Measurements from ENCODE around the gene FBXL13. TPM values are rescaled to one million over a fixed set of nuclear protein-coding genes. Genes with fewer than 3 reads are reported as not detected.
"Not testable (repeated sequence)": the region's sequence is repeated elsewhere in the genome, so short reads cannot be mapped to it uniquely, and the experiment has no call there.

The FBXL13 gene
- total and polyA plus RNA-seq, 11 donors, result 0.16 to 1.2 (median 0.41) TPM; not detected in 1

DNA sequence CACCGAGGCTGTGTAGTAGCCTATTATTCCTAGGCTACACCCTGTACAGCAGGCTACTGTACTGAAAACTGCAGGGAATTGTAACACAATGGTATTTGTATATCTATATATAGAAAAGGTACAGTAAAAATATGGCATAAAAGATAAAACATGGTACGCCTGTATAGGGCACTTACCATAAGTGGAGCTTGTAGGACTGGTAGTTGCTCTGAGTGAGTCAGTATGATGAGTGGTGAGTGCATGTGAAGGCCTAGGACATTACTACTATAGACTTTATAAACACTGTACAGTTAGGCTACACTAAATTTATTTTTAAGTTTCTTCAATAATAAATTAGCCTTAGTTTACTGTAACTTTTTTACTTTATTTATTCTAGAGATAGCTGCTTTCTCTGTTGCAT lies 285.8 kb downstream of the FBXL13 start:
- intact Hi-C loops (cut with DNase I); DNase-seq; ATAC-seq; H3K4me3 ChIP-seq; H3K4me1 ChIP-seq; H3K27me3 ChIP-seq; H3K9me3 ChIP-seq; H3K27ac ChIP-seq: not testable (repeated sequence)
- 91 to 96% (median 96%) methylated on average over 2 of the region's 2 CpGs for WGBS, 4 donors
- H3K36me3 ChIP-seq, result peaks cover 0 to 13% (median 0%) of the 10 kb centered on the region in 9 donors

DNA sequence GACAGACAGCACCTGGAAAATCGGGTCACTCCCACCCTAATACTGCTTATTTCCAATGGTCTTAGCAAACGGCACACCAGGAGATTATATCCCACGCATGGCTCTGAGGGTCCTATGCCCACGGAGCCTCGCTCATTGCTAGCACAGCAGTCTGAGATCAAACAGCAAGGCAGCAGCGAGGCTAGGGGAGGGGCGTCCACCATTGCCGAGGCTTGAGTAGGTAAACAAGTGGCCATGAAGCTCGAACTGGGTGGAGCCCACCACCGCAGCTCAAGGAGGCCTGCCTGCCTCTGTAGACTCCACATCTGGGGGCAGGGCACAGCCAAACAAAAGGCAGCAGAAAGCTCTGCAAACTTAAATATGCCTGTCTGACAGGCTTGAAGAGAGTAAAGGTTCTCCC lies 293.7 kb downstream of the FBXL13 start:
- H3K36me3 ChIP-seq, result peaks cover 0 to 38% (median 10%) of the 10 kb centered on the region in 9 donors
- H3K9me3 ChIP-seq; H3K27me3 ChIP-seq; H3K27ac ChIP-seq; intact Hi-C loops (cut with DNase I); ATAC-seq; H3K4me1 ChIP-seq; H3K4me3 ChIP-seq: not testable (repeated sequence)
- WGBS, 4 donors, result 97 to 98% (median 98%) methylated on average over 10 of the region's 10 CpGs
- peak in 1 of 5 donors; percentile 44 for DNase-seq

DNA sequence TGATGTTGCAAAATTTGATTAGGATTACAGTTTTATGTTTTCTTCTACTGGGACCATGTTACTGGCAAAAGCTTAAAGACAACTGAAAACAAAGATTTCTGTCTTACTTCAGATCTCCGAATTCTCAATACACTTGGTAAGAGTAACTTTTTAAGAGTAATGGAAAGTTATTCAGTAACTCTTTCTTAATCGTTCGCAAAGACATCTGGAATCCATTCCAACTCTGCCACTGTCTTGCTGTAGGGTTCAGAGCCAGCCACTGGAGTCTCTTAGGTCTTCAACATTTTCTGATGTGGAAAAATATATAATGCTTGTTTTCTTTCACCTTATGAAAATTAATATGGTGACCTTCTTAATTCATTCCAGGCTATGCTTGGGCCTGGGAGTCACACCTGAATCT lies 295.9 kb downstream of the FBXL13 start:
- 60 to 96% (median 80%) methylated on average over 3 of the region's 3 CpGs for WGBS, 4 donors
- ATAC-seq; H3K4me3 ChIP-seq; H3K9me3 ChIP-seq; DNase-seq; H3K27ac ChIP-seq; H3K27me3 ChIP-seq; H3K4me1 ChIP-seq; intact Hi-C loops (cut with DNase I): not testable (repeated sequence)
- peaks cover 0 to 38% (median 10%) of the 10 kb centered on the region in 9 donors for H3K36me3 ChIP-seq

DNA sequence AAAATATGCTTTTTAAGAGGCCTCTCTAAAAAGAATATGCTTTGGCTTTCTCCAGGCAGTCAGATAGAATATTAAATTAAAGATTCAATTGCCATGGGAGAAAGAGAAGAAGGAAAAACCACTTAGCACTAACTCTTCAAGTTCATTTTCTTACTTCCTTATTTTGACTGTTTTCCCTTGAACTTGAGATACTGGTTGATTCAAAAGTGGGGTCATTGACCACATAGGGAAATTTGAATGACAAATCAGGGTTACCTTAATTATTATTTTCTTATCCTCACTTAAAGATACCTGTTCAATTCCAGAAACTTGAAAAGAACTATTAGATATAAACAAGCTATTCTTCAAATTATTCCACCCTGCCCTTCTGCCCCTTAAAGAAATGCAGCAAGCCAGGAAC lies 298.4 kb downstream of the FBXL13 start:
- intact Hi-C loops (cut with DNase I); H3K4me1 ChIP-seq; H3K27ac ChIP-seq; H3K9me3 ChIP-seq; H3K27me3 ChIP-seq; ATAC-seq; DNase-seq; H3K4me3 ChIP-seq: not testable (repeated sequence)
- H3K36me3 ChIP-seq, result peaks cover 0 to 36% (median 9%) of the 10 kb centered on the region in 9 donors

DNA sequence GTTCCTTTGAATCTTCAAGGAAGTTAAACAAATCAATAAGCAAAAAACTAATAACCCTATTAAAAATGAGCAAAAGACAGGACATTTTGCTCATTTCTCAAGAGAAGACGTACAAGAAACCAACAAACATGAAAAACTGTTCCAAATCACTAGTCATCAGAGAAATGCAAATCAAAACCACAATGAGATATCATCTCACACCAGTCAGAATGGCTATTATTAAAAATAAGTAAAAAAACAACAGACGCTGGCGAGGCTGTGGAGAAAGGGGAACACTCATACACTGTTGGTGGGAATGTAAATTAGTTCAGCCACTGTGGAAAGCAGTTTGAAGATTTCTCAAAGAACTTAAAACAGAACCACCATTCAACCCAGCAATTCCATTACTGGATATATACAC lies 304.1 kb downstream of the FBXL13 start:
- H3K9me3 ChIP-seq; H3K27me3 ChIP-seq; intact Hi-C loops (cut with DNase I); H3K27ac ChIP-seq; H3K4me1 ChIP-seq; H3K4me3 ChIP-seq; ATAC-seq; DNase-seq: not testable (repeated sequence)
- 96 to 100% (median 100%) methylated on average over 2 to 3 of the region's 3 CpGs for WGBS, 4 donors
- H3K36me3 ChIP-seq, result peaks cover 0 to 14% (median 0%) of the 10 kb centered on the region in 9 donors

DNA sequence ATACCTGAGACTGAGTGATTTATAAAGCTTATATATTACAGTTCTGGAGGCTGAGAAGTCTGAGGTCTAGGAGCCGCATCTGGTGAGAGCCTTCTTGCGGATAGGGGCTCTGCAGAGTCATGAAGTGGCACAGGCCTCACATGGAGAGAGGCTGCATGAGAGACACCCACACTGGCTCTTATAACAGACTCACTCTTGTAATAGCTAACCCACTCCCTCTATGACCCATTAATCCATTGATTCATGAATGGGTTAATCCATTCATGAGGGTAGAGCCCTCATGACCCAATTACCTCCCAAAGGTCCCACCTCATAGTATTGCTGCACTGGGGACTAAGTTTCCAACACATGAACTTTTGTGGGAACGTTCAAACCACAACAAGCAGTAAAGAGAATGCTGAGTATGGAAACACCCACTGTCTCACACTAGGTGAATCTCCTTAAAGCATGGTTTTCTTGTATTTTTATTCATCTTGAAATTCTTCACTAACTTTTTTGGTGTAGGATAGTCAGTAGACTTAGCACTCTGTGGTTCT lies 304.9 kb downstream of the FBXL13 start:
- H3K4me3 ChIP-seq; H3K27ac ChIP-seq; intact Hi-C loops (cut with DNase I); H3K4me1 ChIP-seq; H3K9me3 ChIP-seq; ATAC-seq; H3K27me3 ChIP-seq; DNase-seq: not testable (repeated sequence)
- 87 to 98% (median 96%) methylated on average over 1 to 3 of the region's 3 CpGs for WGBS, 4 donors
- peaks cover 0 to 16% (median 0%) of the 10 kb centered on the region in 9 donors for H3K36me3 ChIP-seq

DNA sequence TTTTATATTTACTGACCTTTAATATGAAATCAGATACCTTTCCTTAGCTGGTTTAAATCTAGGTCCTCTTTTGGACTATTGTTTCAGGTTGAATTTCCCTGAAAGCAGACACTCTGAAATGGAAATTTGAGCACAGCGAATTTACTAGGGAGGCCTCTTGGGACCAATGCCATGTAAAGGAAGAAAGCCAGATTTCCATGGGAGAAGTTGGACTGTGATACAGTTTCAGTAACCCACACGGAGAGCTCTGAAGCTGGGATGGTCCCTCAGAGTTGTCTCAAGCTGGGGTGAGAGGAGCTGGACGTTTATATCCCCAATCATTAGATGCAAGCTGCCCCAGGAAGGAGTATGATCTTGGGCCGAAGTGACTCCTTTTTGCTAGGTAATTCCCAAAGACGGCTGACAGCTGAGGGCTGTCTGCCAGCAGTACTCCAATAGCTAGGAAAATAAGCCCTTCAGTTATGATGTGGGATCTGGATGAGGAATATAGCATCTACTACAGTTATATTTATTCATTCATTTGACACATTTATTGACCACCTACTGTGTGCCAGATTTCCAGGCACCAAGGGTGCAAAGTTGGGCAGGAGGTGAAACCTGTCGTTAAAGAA lies 311.2 kb downstream of the FBXL13 start:
- WGBS, 4 donors, result 46 to 56% (median 51%) methylated on average over 4 to 6 of the region's 6 CpGs
- H3K27ac ChIP-seq, result peak overlapping the region in 2 of 12 donors; percentile 3 to 47
- peak in 3 of 4 donors; percentile 34 to 53 (median 46) for ATAC-seq
- H3K4me1 ChIP-seq, H3K9me3 ChIP-seq, H3K27me3 ChIP-seq, DNase-seq, H3K4me3 ChIP-seq: not testable (repeated sequence)
- intact Hi-C loops (cut with DNase I), result loop anchor here in 2 of 10 donors (5.0 kb wide), 1 partner anchor 299 kb away; no protein-coding TSS in a partner anchor
- H3K36me3 ChIP-seq, result peaks cover 0 to 14% (median 5%) of the 10 kb centered on the region in 9 donors

Other genes starting within 250 kb of the FBXL13 start
- 10 to 100 TPM in 1 of 9 donors, 1 to 10 TPM in 6, under 1 TPM in 2; 0.72 to 10.8 (median 4.1) TPM for gene LRRC17, start 161.8 kb downstream of the FBXL13 start, total RNA-seq
- 1 to 10 TPM; 1.4 to 2.8 TPM for gene LRRC17, start 161.8 kb downstream of the FBXL13 start, polyA plus RNA-seq
- gene ARMC10, start 344 bp upstream of the FBXL13 start, total RNA-seq, result 10 to 100 TPM; 13.5 to 29.7 (median 24.9) TPM
- gene ARMC10, start 344 bp upstream of the FBXL13 start, polyA plus RNA-seq, result 10 to 100 TPM; 13.4 to 28.7 TPM
- 10 to 100 TPM in 2 of 9 donors, 1 to 10 TPM in 7; 5.5 to 12.8 (median 8.4) TPM for gene NAPEPLD, start 74.3 kb upstream of the FBXL13 start, total RNA-seq
- gene NAPEPLD, start 74.3 kb upstream of the FBXL13 start, polyA plus RNA-seq, result 1 to 10 TPM; 3.3 to 3.7 TPM
- 10 to 100 TPM; 57.8 to 95.7 (median 73.3) TPM for gene PMPCB, start 222.6 kb upstream of the FBXL13 start, total RNA-seq
- 10 to 100 TPM; 57.4 to 65.5 TPM for gene PMPCB, start 222.6 kb upstream of the FBXL13 start, polyA plus RNA-seq